Esophagus squamous epithelium (tissue), 5 donors: ENCODE data around the gene ACTRT2. TPM values are rescaled to one million over a fixed set of nuclear protein-coding genes. Genes with fewer than 3 reads are reported as not detected.

Experiments used
- DNase-seq: peaks from one replicate; lab custom pipeline; 2025; lab: John Stamatoyannopoulos, UW
- H3K27ac ChIP-seq, 4 donors: fragments of 200-600 bp; sonication (generic); one replicate each; pipeline ENCODE4 v1.5.1; 2016 to 2019; ENCODE audit warnings: mild to moderate bottlenecking in 1 of 4
- H3K27me3 ChIP-seq, 4 donors: fragments of 200-600 bp; sonication (generic); 1 replicate in 3 of 4; 2 replicates in 1 of 4; pipeline versions ENCODE4 v1.5.1 to v1.6.0; 2017 to 2021; ENCODE audit warnings: antibody characterized with exemption in 1 of 4
- H3K36me3 ChIP-seq, 3 donors: fragments of 200-600 bp; sonication (generic); one replicate each; pipeline ENCODE4 v1.5.1; 2016 to 2019
- H3K4me1 ChIP-seq, 3 donors: fragments of 200-600 bp; sonication (generic); one replicate each; pipeline ENCODE4 v1.5.1; 2017 to 2019
- H3K4me3 ChIP-seq, 4 donors: fragments of 200-600 bp; sonication (generic); 1 replicate in 3 of 4; 2 replicates in 1 of 4; pipeline ENCODE4 v1.5.1; 2016 to 2019; ENCODE audit warnings: mild to moderate bottlenecking in 2 of 4, moderate library complexity in 1 of 4
- H3K9me3 ChIP-seq, 3 donors: fragments of 200-600 bp; sonication (generic); one replicate each; pipeline ENCODE4 v1.5.1; 2016 to 2019
- CTCF ChIP-seq, 6 experiments: fragments of 450-650 bp in 4 of 6; fragments of 200-600 bp in 2 of 6; sonication (generic) in 2 of 6; IDR thresholded peaks; one replicate each; pipeline ENCODE4 v1.5.1; 2016 to 2019; ENCODE audit warnings: antibody characterized with exemption in 6 of 6, mild to moderate bottlenecking in 4 of 6, moderate library complexity in 4 of 6
- POLR2A ChIP-seq, 4 donors: fragments of 450-650 bp; IDR thresholded peaks; one replicate each; pipeline ENCODE4 v1.6.1; 2017; ENCODE audit warnings: antibody characterized with exemption in 4 of 4, mild to moderate bottlenecking in 4 of 4, moderate library complexity in 3 of 4
- WGBS, 2 donors: methylation state at CpG; one replicate each; pipeline ENCODE4 v1.1.5; 2018; 5-methylcytosine and 5-hydroxymethylcytosine counted together
- intact Hi-C: fragments of 100-400 bp; cut with DNase I; formaldehyde crosslinking; loops from one replicate; pipeline ENCODE4 v1.15.0; 2022
- total RNA-seq, 4 donors: library from RNA; depleted of rRNA; stranded (reverse); fragments of >200 nt; gene quantifications; one replicate each; pipeline ENCODE4 v1.1.0, GENCODE V29; 2016
- donor health status: DM: yes; HTN: yes; CAD: no.

The ACTRT2 gene
- total RNA-seq, 4 donors from 2014 or later = not detected

- no peak overlapping the region for H3K27ac ChIP-seq
- TF ChIP-seq CTCF (IDR thresholded peaks at IDR 0.05) (no peak), POLR2A (IDR thresholded peaks at IDR 0.05) (no peak)
- 43 to 63% methylated on average over 5 to 12 of the region's 21 CpGs for WGBS, 2 donors
- no peak overlapping the region for H3K4me3 ChIP-seq
- H3K27me3 ChIP-seq = peaks cover 0 to 75% (median 0%) of the 10 kb centered on the region in 4 donors
- no peaks in the 10 kb centered on the region for H3K36me3 ChIP-seq
- no peaks in the 10 kb centered on the region for H3K4me1 ChIP-seq
- no peaks in the 10 kb centered on the region for H3K9me3 ChIP-seq
- DNase-seq = no peak
- intact Hi-C loops = no loop called here
These were observed 37.4 kb upstream of the ACTRT2 start for GRCh38 chr1:2983706-2984398.

GRCh38 chr1:2984399-2985061 lies 36.7 kb upstream of the ACTRT2 start:
- no peaks in the 10 kb centered on the region for H3K9me3 ChIP-seq
- no peaks in the 10 kb centered on the region for H3K4me1 ChIP-seq
- no peaks in the 10 kb centered on the region for H3K36me3 ChIP-seq
- no peak overlapping the region for H3K27ac ChIP-seq
- H3K27me3 ChIP-seq = peaks cover 0 to 70% (median 0%) of the 10 kb centered on the region in 4 donors
- 77 to 92% methylated on average over 4 to 10 of the region's 12 CpGs for WGBS, 2 donors
- no peak overlapping the region for H3K4me3 ChIP-seq
- DNase-seq = no peak
- intact Hi-C loops = no loop called here
- TF ChIP-seq POLR2A (IDR thresholded peaks at IDR 0.05) = no peak
- TF ChIP-seq CTCF (IDR thresholded peaks at IDR 0.05) = no peak

GRCh38 chr1:2985067-2985561 lies 36.2 kb upstream of the ACTRT2 start:
- 36 to 44% methylated on average over 6 to 11 of the region's 17 CpGs for WGBS, 2 donors
- no peak for DNase-seq

GRCh38 chr1:2985694-2986548 lies 35.3 kb upstream of the ACTRT2 start:
- 86 to 90% methylated on average over 5 of the region's 5 CpGs for WGBS, 2 donors
- H3K27me3 ChIP-seq = peaks cover 0 to 70% (median 0%) of the 10 kb centered on the region in 4 donors

More at GRCh38 chr1:2985067-2985561, 36.2 kb upstream of the ACTRT2 start:
- no peak for TF ChIP-seq CTCF (IDR thresholded peaks at IDR 0.05)
- no peak for TF ChIP-seq POLR2A (IDR thresholded peaks at IDR 0.05)
- Histone ChIP-seq H3K4me3 (no peak overlapping the region), H3K9me3 (no peaks in the 10 kb centered on the region), H3K4me1 (no peaks in the 10 kb centered on the region), H3K27ac (no peak overlapping the region), H3K27me3 (peaks cover 0 to 70% (median 0%) of the 10 kb centered on the region in 4 donors), H3K36me3 (no peaks in the 10 kb centered on the region)
- intact Hi-C loops = no loop called here

More at GRCh38 chr1:2985694-2986548, 35.3 kb upstream of the ACTRT2 start:
- no peak for DNase-seq
- TF ChIP-seq POLR2A (IDR thresholded peaks at IDR 0.05) = no peak
- TF ChIP-seq CTCF (IDR thresholded peaks at IDR 0.05) = no peak
- H3K9me3 ChIP-seq = no peaks in the 10 kb centered on the region
- no peak overlapping the region for H3K27ac ChIP-seq
- no peak overlapping the region for H3K4me3 ChIP-seq
- no peaks in the 10 kb centered on the region for H3K36me3 ChIP-seq
- no peaks in the 10 kb centered on the region for H3K4me1 ChIP-seq
- intact Hi-C loops = no loop called here
